ENCODE data around the gene ITPKC.

DNA sequence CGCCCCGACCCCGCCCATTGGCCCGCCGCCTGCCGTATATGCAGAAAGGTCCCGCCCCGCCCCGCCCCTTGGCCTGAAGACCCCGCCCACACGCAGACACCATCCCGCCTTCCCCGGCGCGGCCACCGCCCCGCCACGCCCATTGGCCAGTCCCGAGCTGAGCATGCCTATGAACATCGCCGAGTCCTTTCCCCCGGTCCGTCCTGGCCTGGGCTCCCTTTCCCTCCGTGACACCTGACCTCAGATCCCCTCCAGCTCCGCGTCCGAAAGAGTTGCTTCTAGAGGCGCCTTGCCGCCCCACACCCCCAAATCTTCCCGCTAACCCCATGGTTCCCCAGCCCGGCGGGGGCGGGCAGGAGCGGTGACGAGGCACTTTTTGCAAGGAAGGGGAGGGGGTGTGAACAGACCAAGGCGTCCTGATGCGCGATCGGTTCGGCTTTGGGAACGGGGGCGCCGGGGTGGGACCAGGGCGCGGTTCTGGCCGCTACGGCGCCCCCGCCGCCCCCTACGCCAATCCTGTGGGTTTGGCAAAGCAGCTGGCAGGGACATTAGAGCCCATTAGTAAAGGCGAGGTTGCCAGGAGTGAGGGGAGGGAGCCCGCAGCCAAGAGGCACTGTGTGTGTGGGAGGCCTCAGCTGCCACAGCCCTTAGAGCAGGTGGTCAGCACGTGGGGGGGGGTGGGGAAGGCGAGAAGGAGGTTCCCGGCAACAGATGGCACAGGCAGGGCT lies 26.1 kb upstream of the ITPKC start:
- TF ChIP-seq CTCF (IDR thresholded peaks at IDR 0.05), result no peak
- peak in 1 of 2 donors; percentile 46 for TF ChIP-seq POLR2A (IDR thresholded peaks at IDR 0.05)
